B cell (primary cell): ENCODE measurements around the gene HCN2. TPM values are rescaled to one million over a fixed set of nuclear protein-coding genes. Genes with fewer than 3 reads are reported as not detected.

Experiments used
- ATAC-seq: fragments of 200-7000 bp; cut with Tn5 transposase; one replicate; pipeline ENCODE4 v1.10.0; 2021; ENCODE audit warnings: low read depth, mild to moderate bottlenecking, moderate number of reproducible peaks, moderate library complexity
- CTCF ChIA-PET: fragments of 350-600 bp; sonication (Branson Sonifier 250); formaldehyde crosslinking; loops from one replicate; lab custom pipeline; 2021; ENCODE audit warnings: antibody characterized with exemption, inconsistent platforms; lab: Charles Lee
- POLR2A ChIA-PET: fragments of 350-600 bp; sonication (Branson Sonifier 250); formaldehyde crosslinking; loops from one replicate; lab custom pipeline; 2021; ENCODE audit warnings: antibody characterized with exemption; lab: Charles Lee
- DNase-seq: peaks from one replicate; pipeline ENCODE4 v3.0.0; 2013
- H2AFZ ChIP-seq: 2 replicates; pipeline ENCODE4 v1.6.1; 2012; ENCODE audit warnings: mild to moderate bottlenecking, low read depth, low read length; ENCODE audit not compliant: insufficient read depth, poor library complexity, severe bottlenecking
- H3K27ac ChIP-seq, 2 donors: 1 replicate in 1 of 2; 2 replicates in 1 of 2; pipeline ENCODE4 v1.5.1; 2012 to 2013; ENCODE audit warnings: low read length in 2 of 2, mild to moderate bottlenecking in 2 of 2, moderate library complexity in 1 of 2
- H3K27me3 ChIP-seq, 4 experiments: fragments of 200-600 bp in 1 of 4; sonication (generic) in 1 of 4; replicated peaks in 1 of 4; 1 replicate in 2 of 4; 2 replicates in 2 of 4; pipeline versions ENCODE4 v1.6.1 to v1.7.0; 2013 to 2016; ENCODE audit warnings: low read length in 3 of 4, mild to moderate bottlenecking in 2 of 4, mixed read lengths in 1 of 4, moderate library complexity in 1 of 4; ENCODE audit not compliant: insufficient read depth in 4 of 4, control insufficient read depth in 3 of 4; ENCODE audit errors: control extremely low read depth in 1 of 4
- H3K36me3 ChIP-seq, 2 experiments: replicated peaks in 1 of 2; 1 replicate in 1 of 2; 2 replicates in 1 of 2; pipeline versions ENCODE4 v1.6.1 to v1.7.1; 2013; ENCODE audit warnings: low read length in 1 of 2; ENCODE audit not compliant: insufficient read depth in 2 of 2, control insufficient read depth in 1 of 2; ENCODE audit errors: control extremely low read depth in 1 of 2, extremely low read depth in 1 of 2
- H3K4me1 ChIP-seq, 2 donors: fragments of 200-600 bp in 1 of 2; sonication (generic) in 1 of 2; 1 replicate in 1 of 2; 2 replicates in 1 of 2; pipeline versions ENCODE4 v1.5.1 to v1.6.1; 2013 to 2017; ENCODE audit warnings: low read length in 2 of 2; ENCODE audit not compliant: control insufficient read depth in 2 of 2, insufficient read depth in 2 of 2
- H3K4me2 ChIP-seq: replicated peaks from 2 replicates; pipeline ENCODE3; 2012; ENCODE audit warnings: mild to moderate bottlenecking, low read depth, low read length; ENCODE audit not compliant: poor library complexity, severe bottlenecking
- H3K4me3 ChIP-seq, 5 experiments: fragments of 200-600 bp in 1 of 5; sonication (generic) in 1 of 5; 1 replicate in 3 of 5; 2 replicates in 2 of 5; pipeline versions ENCODE4 v1.5.1 to v1.7.0; 2011 to 2016; ENCODE audit warnings: low read length in 4 of 5, mild to moderate bottlenecking in 4 of 5, low read depth in 2 of 5, control low read depth in 1 of 5, moderate library complexity in 1 of 5; ENCODE audit not compliant: insufficient read depth in 1 of 5; ENCODE audit errors: control extremely low read depth in 1 of 5, extremely low read depth in 1 of 5
- H3K79me2 ChIP-seq: fragments of 200-600 bp; sonication (generic); one replicate; pipeline ENCODE4 v1.6.0; 2016; ENCODE audit warnings: low read length; ENCODE audit not compliant: control insufficient read depth, insufficient read depth
- H3K9ac ChIP-seq: fragments of 200-600 bp; sonication (generic); 2 replicates; pipeline ENCODE4 v1.6.1; 2017; ENCODE audit warnings: mild to moderate bottlenecking, low read length, moderate library complexity
- H3K9me3 ChIP-seq, 3 donors: one replicate each; pipeline versions ENCODE4 v1.6.1 to v1.7.1; 2013; ENCODE audit warnings: low read length in 2 of 3; ENCODE audit not compliant: control insufficient read depth in 2 of 3, insufficient read depth in 1 of 3; ENCODE audit errors: control extremely low read depth in 1 of 3
- H4K20me1 ChIP-seq: 2 replicates; pipeline ENCODE4 v1.6.0; 2012; ENCODE audit warnings: mild to moderate bottlenecking, low read length; ENCODE audit not compliant: insufficient read depth, control insufficient read depth, poor library complexity, severe bottlenecking
- H3K27ac Mint-ChIP-seq: one replicate; pipeline ENCODE4 v1.8.0; 2021; ENCODE audit warnings: mixed read lengths
- H3K27me3 Mint-ChIP-seq: one replicate; pipeline ENCODE4 v1.8.0; 2021; ENCODE audit warnings: mixed read lengths
- H3K4me1 Mint-ChIP-seq: one replicate; pipeline ENCODE4 v1.8.0; 2021; ENCODE audit warnings: mixed read lengths
- H3K4me3 Mint-ChIP-seq: one replicate; pipeline ENCODE4 v1.8.0; 2021; ENCODE audit warnings: mixed read lengths
- H3K9me3 Mint-ChIP-seq: one replicate; pipeline ENCODE4 v1.8.0; 2022; ENCODE audit warnings: mixed read lengths; ENCODE audit not compliant: insufficient read depth
- EZH2 ChIP-seq: IDR thresholded peaks from 2 replicates; pipeline ENCODE4 v1.6.1; 2012; ENCODE audit warnings: borderline replicate concordance, low read depth, mild to moderate bottlenecking, moderate library complexity, low read length; ENCODE audit not compliant: insufficient read depth, poor library complexity, severe bottlenecking
- WGBS: methylation state at CpG from one replicate; pipeline ENCODE4 v1.1.5; 2013; ENCODE audit warnings: missing lambda C conversion rate; ENCODE audit not compliant: insufficient coverage; 5-methylcytosine and 5-hydroxymethylcytosine counted together
- intact Hi-C: fragments of 100-400 bp; cut with micrococcal nuclease; formaldehyde crosslinking; loops from one replicate; pipeline ENCODE4 v1.10.0; 2022
- polyA plus RNA-seq: library from polyadenylated mRNA; depleted of rRNA; stranded (reverse); fragments of >200 nt; gene quantifications from 2 replicates; pipeline ENCODE4 v1.2.3, GENCODE V29; 2012
- total RNA-seq, 2 donors: library from RNA; stranded (reverse); fragments of 120-200 nt in 1 of 2; gene quantifications; 1 replicate in 1 of 2; 2 replicates in 1 of 2; pipeline versions ENCODE4 v1.2.3 to v1.2.4, GENCODE V29; 2013 to 2022
- TF ChIP-seq, protein P1 (sequence below): fragments of 200-600 bp; IDR thresholded peaks from one replicate; pipeline ENCODE4 v1.8.0; 2022; ENCODE audit warnings: antibody characterized with exemption, mild to moderate bottlenecking

HCN2 gene
- total and polyA plus RNA-seq, 2 donors (not counting 1 experiment from before 2014, with no cell fraction given) = 0.27 to 0.57 TPM

DNA sequence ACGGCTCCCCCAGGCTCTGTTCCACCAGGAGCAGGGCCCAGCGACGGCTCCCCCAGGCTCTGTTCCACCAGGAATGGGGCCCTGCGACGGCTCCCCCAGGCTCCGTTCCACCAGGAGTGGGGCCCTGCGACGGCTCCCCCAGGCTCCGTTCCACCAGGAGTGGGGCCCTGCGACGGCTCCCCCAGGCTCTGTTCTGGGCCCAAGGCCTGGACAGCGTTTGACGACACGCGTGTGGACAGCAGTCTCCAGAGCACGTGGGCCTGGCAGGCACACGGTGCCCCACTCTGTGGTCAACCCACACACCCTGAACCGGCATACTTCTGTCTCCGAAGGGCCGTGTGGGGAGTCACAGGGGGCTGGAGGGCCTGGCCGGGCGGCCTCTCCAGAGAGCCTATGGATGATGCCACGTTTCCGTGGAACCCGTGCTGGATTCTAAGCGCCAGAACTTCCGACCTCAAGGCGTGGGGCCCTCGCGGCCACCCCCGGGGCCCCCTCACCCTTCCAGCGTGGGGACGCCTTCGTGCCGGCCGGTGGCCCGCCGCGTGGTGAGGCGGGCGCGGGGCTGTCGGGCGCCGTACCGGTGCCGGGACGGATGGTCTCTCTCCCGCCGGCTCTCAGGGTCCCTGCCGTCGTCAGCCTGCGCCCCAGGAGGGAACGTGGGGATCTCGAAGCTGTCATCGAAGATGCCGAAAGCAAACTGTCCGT, 61.6 kb downstream of the HCN2 start:
- WGBS = 96% methylated on average over 58 of the region's 58 CpGs
- DNase-seq = no peak
- CTCF ChIA-PET = no interaction called here
- Mint-ChIP-seq H3K4me3 (no peak overlapping the region), H3K9me3 (no peaks in the 10 kb centered on the region), H3K27ac (no peak overlapping the region), H3K4me1 (peaks cover 19% of the 10 kb centered on the region), H3K27me3 (no peaks in the 10 kb centered on the region)
- H3K4me3 ChIP-seq = no peak overlapping the region
- peaks cover 62% of the 10 kb centered on the region for H3K79me2 ChIP-seq
- H3K4me2 ChIP-seq = no peak overlapping the region
- no peak for ATAC-seq
- TF ChIP-seq, protein P1, sequence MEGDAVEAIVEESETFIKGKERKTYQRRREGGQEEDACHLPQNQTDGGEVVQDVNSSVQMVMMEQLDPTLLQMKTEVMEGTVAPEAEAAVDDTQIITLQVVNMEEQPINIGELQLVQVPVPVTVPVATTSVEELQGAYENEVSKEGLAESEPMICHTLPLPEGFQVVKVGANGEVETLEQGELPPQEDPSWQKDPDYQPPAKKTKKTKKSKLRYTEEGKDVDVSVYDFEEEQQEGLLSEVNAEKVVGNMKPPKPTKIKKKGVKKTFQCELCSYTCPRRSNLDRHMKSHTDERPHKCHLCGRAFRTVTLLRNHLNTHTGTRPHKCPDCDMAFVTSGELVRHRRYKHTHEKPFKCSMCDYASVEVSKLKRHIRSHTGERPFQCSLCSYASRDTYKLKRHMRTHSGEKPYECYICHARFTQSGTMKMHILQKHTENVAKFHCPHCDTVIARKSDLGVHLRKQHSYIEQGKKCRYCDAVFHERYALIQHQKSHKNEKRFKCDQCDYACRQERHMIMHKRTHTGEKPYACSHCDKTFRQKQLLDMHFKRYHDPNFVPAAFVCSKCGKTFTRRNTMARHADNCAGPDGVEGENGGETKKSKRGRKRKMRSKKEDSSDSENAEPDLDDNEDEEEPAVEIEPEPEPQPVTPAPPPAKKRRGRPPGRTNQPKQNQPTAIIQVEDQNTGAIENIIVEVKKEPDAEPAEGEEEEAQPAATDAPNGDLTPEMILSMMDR = no peak
- no peak for TF ChIP-seq EZH2
- H2AFZ ChIP-seq = no peak overlapping the region
- H3K9ac ChIP-seq = no peak overlapping the region
- H3K27me3 ChIP-seq = no peaks in the 10 kb centered on the region
- peaks cover 0 to 55% of the 10 kb centered on the region in 2 experiments for H3K36me3 ChIP-seq
- H3K9me3 ChIP-seq = no peaks in the 10 kb centered on the region
- no peak overlapping the region for H3K27ac ChIP-seq
- H3K4me1 ChIP-seq = peaks cover 0 to 5% of the 10 kb centered on the region in 2 donors
- POLR2A ChIA-PET = no interaction called here
- intact Hi-C loops = no loop called here
- peaks cover 95% of the 10 kb centered on the region for H4K20me1 ChIP-seq

DNA sequence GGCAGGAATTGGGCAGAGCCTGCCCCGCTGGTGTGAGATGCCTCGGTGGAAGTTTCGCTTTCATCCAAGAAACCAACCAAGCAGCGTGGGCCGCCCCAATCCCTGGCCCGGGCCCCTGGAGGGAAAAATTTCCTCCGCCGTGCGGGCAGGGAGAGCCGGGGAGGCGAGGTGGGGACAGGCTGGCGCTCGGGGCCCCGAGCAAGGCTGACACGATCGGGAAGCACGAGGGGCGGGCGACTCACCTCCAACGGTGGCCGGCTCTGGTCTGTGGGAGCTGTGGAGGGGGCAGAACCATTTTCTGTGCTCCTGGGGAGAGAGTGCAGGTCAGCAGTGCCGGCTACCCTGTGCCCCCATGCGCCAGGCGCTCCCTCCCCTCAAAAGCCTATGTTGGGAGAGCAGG, 62.3 kb downstream of the HCN2 start:
- H3K9me3 ChIP-seq = no peaks in the 10 kb centered on the region
- POLR2A ChIA-PET = no interaction called here
- no peaks in the 10 kb centered on the region for H3K27me3 Mint-ChIP-seq

More for the DNA sequence above, 62.3 kb downstream of the HCN2 start:
- no peak overlapping the region for H3K27ac Mint-ChIP-seq
- 95% methylated on average over 24 of the region's 24 CpGs for WGBS
- Histone ChIP-seq H3K27ac (no peak overlapping the region), H3K27me3 (no peaks in the 10 kb centered on the region), H3K4me3 (no peak overlapping the region), H3K4me1 (peaks cover 0 to 5% of the 10 kb centered on the region in 2 donors), H3K4me2 (no peak overlapping the region), H4K20me1 (peaks cover 95% of the 10 kb centered on the region), H3K36me3 (peaks cover 0 to 53% of the 10 kb centered on the region in 2 experiments), H3K79me2 (peaks cover 70% of the 10 kb centered on the region), H2AFZ (no peak overlapping the region), H3K9ac (no peak overlapping the region)
- no peak for TF ChIP-seq EZH2
- CTCF ChIA-PET = no interaction called here
- no peaks in the 10 kb centered on the region for H3K9me3 Mint-ChIP-seq
- no peak for ATAC-seq
- no peak overlapping the region for H3K4me3 Mint-ChIP-seq
- intact Hi-C loops = no loop called here
- DNase-seq = no peak
- H3K4me1 Mint-ChIP-seq = peaks cover 22% of the 10 kb centered on the region
